H9 (cell line): ENCODE results near the gene AMIGO3. TPM values are rescaled to one million over a fixed set of nuclear protein-coding genes. Genes with fewer than 3 reads are reported as not detected.

ENCODE experiments used
- DNase-seq: peaks from one replicate; pipeline ENCODE4 v3.0.0-alpha.2; 2017
- H2AFZ ChIP-seq: one replicate; pipeline ENCODE4 v1.6.1; 2013; ENCODE audit warnings: mild to moderate bottlenecking, low read length, control low read depth, moderate library complexity
- H2AK5ac ChIP-seq: 2 replicates; pipeline ENCODE4 v1.6.1; 2013; ENCODE audit warnings: low read length, control low read depth, mixed read lengths; ENCODE audit not compliant: insufficient read length
- H2BK120ac ChIP-seq: one replicate; pipeline ENCODE4 v1.6.1; 2013; ENCODE audit warnings: low read depth, mild to moderate bottlenecking, low read length, control low read depth, inconsistent platforms; ENCODE audit not compliant: poor library complexity, severe bottlenecking
- H2BK12ac ChIP-seq: 2 replicates; pipeline ENCODE4 v1.6.1; 2013; ENCODE audit warnings: low read length, control low read depth, mixed read lengths, low read depth; ENCODE audit not compliant: insufficient read length
- H2BK15ac ChIP-seq: 2 replicates; pipeline ENCODE4 v1.6.1; 2013; ENCODE audit warnings: low read depth, low read length, control low read depth
- H2BK20ac ChIP-seq: one replicate; pipeline ENCODE4 v1.6.1; 2013; ENCODE audit warnings: low read depth, mild to moderate bottlenecking, low read length, control low read depth, inconsistent platforms; ENCODE audit not compliant: poor library complexity, severe bottlenecking
- H2BK5ac ChIP-seq: 2 replicates; pipeline ENCODE4 v1.6.1; 2013; ENCODE audit warnings: low read length, control low read depth, mixed read lengths; ENCODE audit not compliant: insufficient read length
- H3K14ac ChIP-seq: 2 replicates; pipeline ENCODE4 v1.6.1; 2013; ENCODE audit warnings: low read length, control low read depth; ENCODE audit not compliant: insufficient read depth
- H3K18ac ChIP-seq: 2 replicates; pipeline ENCODE4 v1.6.1; 2013; ENCODE audit warnings: low read depth, mild to moderate bottlenecking, mixed read lengths, low read length, control low read depth; ENCODE audit not compliant: insufficient read length
- H3K23ac ChIP-seq: 2 replicates; pipeline ENCODE4 v1.6.1; 2013; ENCODE audit warnings: low read length, control low read depth, mixed read lengths, low read depth; ENCODE audit not compliant: insufficient read length
- H3K23me2 ChIP-seq: 2 replicates; pipeline ENCODE4 v1.6.1; 2013; ENCODE audit warnings: low read depth, mild to moderate bottlenecking, mixed read lengths, low read length, control low read depth; ENCODE audit not compliant: insufficient read length, poor library complexity, severe bottlenecking
- H3K27ac ChIP-seq: 2 replicates; pipeline ENCODE4 v1.5.1; 2013; ENCODE audit warnings: low read length, control low read depth, mixed read lengths, low read depth; ENCODE audit not compliant: insufficient read length
- H3K27me3 ChIP-seq: 2 replicates; pipeline ENCODE4 v1.6.1; 2013; ENCODE audit warnings: low read length, control low read depth, inconsistent platforms; ENCODE audit not compliant: insufficient read depth
- H3K4ac ChIP-seq: 2 replicates; pipeline ENCODE4 v1.6.1; 2013; ENCODE audit warnings: low read depth, mild to moderate bottlenecking, control low read depth, inconsistent platforms, low read length, moderate library complexity
- H3K4me1 ChIP-seq: 2 replicates; pipeline ENCODE4 v1.6.1; 2013; ENCODE audit warnings: low read length, control low read depth, inconsistent platforms; ENCODE audit not compliant: insufficient read depth
- H3K4me2 ChIP-seq: 2 replicates; pipeline ENCODE4 v1.6.1; 2013; ENCODE audit warnings: low read length, control low read depth, mixed read lengths; ENCODE audit not compliant: insufficient read length, insufficient read depth
- H3K56ac ChIP-seq: 2 replicates; pipeline ENCODE4 v1.6.1; 2013; ENCODE audit warnings: low read depth, mild to moderate bottlenecking, mixed read lengths, low read length, control low read depth; ENCODE audit not compliant: insufficient read length
- H3K79me1 ChIP-seq: 2 replicates; pipeline ENCODE4 v1.6.1; 2013; ENCODE audit warnings: low read depth, mild to moderate bottlenecking, moderate library complexity, low read length, control low read depth, inconsistent platforms; ENCODE audit not compliant: insufficient read depth, poor library complexity, severe bottlenecking
- H3K79me2 ChIP-seq: 2 replicates; pipeline ENCODE4 v1.6.1; 2013; ENCODE audit warnings: low read length, control low read depth, inconsistent platforms; ENCODE audit not compliant: insufficient read depth
- H3K9ac ChIP-seq: 2 replicates; pipeline ENCODE4 v1.6.1; 2013; ENCODE audit warnings: low read length, control low read depth, mixed read lengths; ENCODE audit not compliant: insufficient read length; ENCODE audit errors: extremely low read depth
- H3K9me3 ChIP-seq: one replicate; pipeline ENCODE4 v1.6.1; 2013; ENCODE audit warnings: low read depth, low read length, inconsistent platforms; ENCODE audit not compliant: control insufficient read depth
- H3T11ph ChIP-seq: one replicate; pipeline ENCODE4 v1.6.1; 2013; ENCODE audit warnings: mild to moderate bottlenecking, low read length, control low read depth, inconsistent platforms
- H4K20me1 ChIP-seq: one replicate; pipeline ENCODE4 v1.6.1; 2013; ENCODE audit not compliant: control insufficient read depth, insufficient read length, insufficient read depth
- H4K5ac ChIP-seq: 2 replicates; pipeline ENCODE4 v1.6.1; 2013; ENCODE audit warnings: low read depth, mild to moderate bottlenecking, mixed read lengths, low read length, control low read depth; ENCODE audit not compliant: insufficient read length
- H4K8ac ChIP-seq: replicated peaks from 2 replicates; pipeline ENCODE4 v1.6.1; 2013; ENCODE audit warnings: low read length, control low read depth, mixed read lengths, low read depth; ENCODE audit not compliant: insufficient read length
- H4K91ac ChIP-seq: 2 replicates; pipeline ENCODE4 v1.6.1; 2013; ENCODE audit warnings: low read depth, mild to moderate bottlenecking, moderate library complexity, mixed read lengths, low read length, control low read depth; ENCODE audit not compliant: insufficient read length
- H3K27ac Mint-ChIP-seq, 3 experiments: 2 replicates in 2 of 3; 3 replicates in 1 of 3; pipeline ENCODE4 v1.8.0; 2020 to 2021; ENCODE audit warnings: mixed read lengths in 3 of 3, mild to moderate bottlenecking in 1 of 3, moderate library complexity in 1 of 3
- H3K27me3 Mint-ChIP-seq: 2 replicates; pipeline ENCODE4 v1.8.0; 2021; ENCODE audit warnings: low read depth, mild to moderate bottlenecking, moderate library complexity, mixed read lengths
- H3K36me3 Mint-ChIP-seq, 3 experiments: 2 replicates in 2 of 3; 3 replicates in 1 of 3; pipeline ENCODE4 v1.8.0; 2020 to 2021; ENCODE audit warnings: low read depth in 3 of 3, mixed read lengths in 3 of 3; ENCODE audit not compliant: insufficient read depth in 1 of 3
- H3K4me1 Mint-ChIP-seq, 2 experiments: 2 replicates each; pipeline ENCODE4 v1.8.0; 2020; ENCODE audit warnings: mixed read lengths in 2 of 2
- H3K4me3 Mint-ChIP-seq, 2 experiments: 2 replicates in 1 of 2; 3 replicates in 1 of 2; pipeline ENCODE4 v1.8.0; 2020 to 2021; ENCODE audit warnings: mild to moderate bottlenecking in 2 of 2, mixed read lengths in 2 of 2, moderate library complexity in 1 of 2
- H3K9me3 Mint-ChIP-seq, 2 experiments: 2 replicates in 1 of 2; 3 replicates in 1 of 2; pipeline ENCODE4 v1.8.0; 2020; ENCODE audit warnings: mild to moderate bottlenecking in 2 of 2, mixed read lengths in 2 of 2, moderate library complexity in 1 of 2
- CTCF ChIP-seq: fragments of 200-600 bp; sonication (generic); conservative IDR thresholded peaks from 3 replicates; pipeline ENCODE4 v1.8.0; 2021; ENCODE audit warnings: antibody characterized with exemption, mild to moderate bottlenecking
- WGBS: extraction: QIAGEN DNeasy Blood & Tissue Kit; methylation state at CpG from one replicate; pipeline ENCODE4 v1.1.7; 2013; ENCODE audit warnings: missing lambda C conversion rate, low lambda C conversion rate, mixed read lengths; ENCODE audit not compliant: insufficient read length; ENCODE audit errors: extremely low coverage; 5-methylcytosine and 5-hydroxymethylcytosine counted together
- total RNA-seq: library from RNA; stranded (reverse); gene quantifications from 2 replicates; pipeline ENCODE4 v1.2.1, GENCODE V29; 2021

The AMIGO3 gene
- total RNA-seq, 1 experiment from 2014 or later: 3.8 TPM

GRCh38 chr3:49668861-49669260 lies 50.6 kb downstream of the AMIGO3 start:
- H3K9ac ChIP-seq: no peak overlapping the region
- H3K23ac ChIP-seq: no peak overlapping the region
- H4K8ac ChIP-seq: no peak overlapping the region
- no peak overlapping the region for H2AK5ac ChIP-seq
- DNase-seq: no peak
- H3K9me3 ChIP-seq: no peaks in the 10 kb centered on the region
- Mint-ChIP-seq H3K9me3 (no peaks in the 10 kb centered on the region), H3K27me3 (no peaks in the 10 kb centered on the region; the same call in 1 of the 2 replicates), H3K4me1 (peaks cover 26 to 34% of the 10 kb centered on the region in 2 experiments), H3K36me3 (no peaks in the 10 kb centered on the region; a peak in 1 of 7 replicates), H3K4me3 (no peak overlapping the region), H3K27ac (no peak overlapping the region)
- no peaks in the 10 kb centered on the region for H4K20me1 ChIP-seq
- H3K4me1 ChIP-seq: no peaks in the 10 kb centered on the region; the same call in 1 of the 2 replicates
- no peak overlapping the region for H2BK120ac ChIP-seq
- no peak overlapping the region for H2BK15ac ChIP-seq
- no peak overlapping the region for H3K4ac ChIP-seq
- no peak for TF ChIP-seq CTCF
- no peak overlapping the region for H2BK12ac ChIP-seq
- H4K91ac ChIP-seq: no peak overlapping the region
- no CpG with 5 or more reads among the region's 5 CpGs for WGBS
- no peak overlapping the region for H3K18ac ChIP-seq
- no peak overlapping the region for H3K27ac ChIP-seq
- no peak overlapping the region for H2AFZ ChIP-seq
- no peak overlapping the region for H3K56ac ChIP-seq
- H3K79me2 ChIP-seq: no peaks in the 10 kb centered on the region
- no peak overlapping the region for H2BK5ac ChIP-seq
- no peaks in the 10 kb centered on the region for H3K79me1 ChIP-seq
- H3K14ac ChIP-seq: no peak overlapping the region
- no peak overlapping the region for H4K5ac ChIP-seq
- no peaks in the 10 kb centered on the region for H3K27me3 ChIP-seq
- no peak overlapping the region for H3K4me2 ChIP-seq
- H2BK20ac ChIP-seq: no peak overlapping the region
- peaks cover 3% of the 10 kb centered on the region for H3K23me2 ChIP-seq
- H3T11ph ChIP-seq: no peak overlapping the region
